Chondrocyte (in vitro differentiated cells): ENCODE data around the gene ADH5. TPM values are rescaled to one million over a fixed set of nuclear protein-coding genes. Genes with fewer than 3 reads are reported as not detected.

ENCODE experiments used
- DNase-seq: peaks from one replicate; pipeline ENCODE4 v3.0.0; 2021; ENCODE audit warnings: mixed read lengths, low spot score
- H3K27ac Mint-ChIP-seq: one replicate; pipeline ENCODE4 v1.8.0; 2021; ENCODE audit warnings: mild to moderate bottlenecking, moderate library complexity, mixed read lengths; ENCODE audit not compliant: unreplicated experiment
- H3K27me3 Mint-ChIP-seq: 2 replicates; pipeline ENCODE4 v1.8.0; 2021; ENCODE audit warnings: low read depth, mixed read lengths
- H3K36me3 Mint-ChIP-seq: 2 replicates; pipeline ENCODE4 v1.8.0; 2021; ENCODE audit warnings: low read depth, mixed read lengths
- H3K4me1 Mint-ChIP-seq: 2 replicates; pipeline ENCODE4 v1.8.0; 2021; ENCODE audit warnings: low read depth, mild to moderate bottlenecking, mixed read lengths
- H3K4me3 Mint-ChIP-seq: one replicate; pipeline ENCODE4 v1.8.0; 2021; ENCODE audit warnings: mild to moderate bottlenecking, moderate library complexity, mixed read lengths; ENCODE audit not compliant: unreplicated experiment
- H3K9me3 Mint-ChIP-seq: 2 replicates; pipeline ENCODE4 v1.8.0; 2021; ENCODE audit warnings: low read depth, mixed read lengths
- total RNA-seq: library from RNA; stranded (reverse); gene quantifications from 3 replicates; pipeline ENCODE4 v1.2.1, GENCODE V29; 2021
- TF ChIP-seq, protein P1 (sequence below): fragments of 200-600 bp; sonication (generic); IDR thresholded peaks from 2 replicates; pipeline ENCODE4 v1.5.0; 2021; ENCODE audit warnings: antibody characterized with exemption, mild to moderate bottlenecking, moderate library complexity

The ADH5 gene
- total RNA-seq, 1 donor from 2014 or later: 167 TPM

DNA sequence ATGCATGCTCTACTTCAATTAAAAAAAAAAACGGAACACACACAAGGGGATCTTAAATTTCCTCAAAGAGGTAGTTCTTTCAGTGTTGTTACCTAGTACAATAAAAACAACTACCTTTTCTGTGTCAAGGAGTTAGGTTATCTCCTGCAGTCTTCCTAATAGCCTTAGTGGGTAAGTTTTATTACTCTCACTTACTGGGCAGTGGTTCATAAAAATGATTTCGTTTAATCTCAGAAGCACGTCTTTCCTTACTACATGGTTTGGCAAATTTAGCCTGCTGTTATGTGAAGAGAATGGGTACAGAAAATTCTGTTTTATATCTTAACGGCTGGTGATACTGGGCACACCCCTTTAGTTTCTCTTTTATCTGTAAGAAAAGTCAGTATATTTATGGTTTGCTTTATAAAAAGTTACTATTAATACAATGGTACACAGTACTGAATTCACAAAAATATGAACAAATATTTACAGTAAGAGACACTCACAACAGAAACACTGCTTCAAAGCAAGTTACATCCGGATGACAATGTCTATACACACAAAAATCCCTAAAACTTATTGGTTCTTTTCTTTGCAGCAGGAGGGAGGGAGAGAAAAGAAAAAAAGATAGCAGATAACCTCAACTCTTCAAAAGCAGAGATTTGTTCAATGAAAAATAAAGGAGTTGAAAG, 8.8 kb downstream of the ADH5 start:
- Mint-ChIP-seq H3K27ac (no peak overlapping the region), H3K4me3 (no peak overlapping the region), H3K27me3 (no peaks in the 10 kb centered on the region), H3K36me3 (peaks cover 44% of the 10 kb centered on the region), H3K4me1 (peaks cover 5% of the 10 kb centered on the region), H3K9me3 (no peaks in the 10 kb centered on the region)
- TF ChIP-seq, protein P1, sequence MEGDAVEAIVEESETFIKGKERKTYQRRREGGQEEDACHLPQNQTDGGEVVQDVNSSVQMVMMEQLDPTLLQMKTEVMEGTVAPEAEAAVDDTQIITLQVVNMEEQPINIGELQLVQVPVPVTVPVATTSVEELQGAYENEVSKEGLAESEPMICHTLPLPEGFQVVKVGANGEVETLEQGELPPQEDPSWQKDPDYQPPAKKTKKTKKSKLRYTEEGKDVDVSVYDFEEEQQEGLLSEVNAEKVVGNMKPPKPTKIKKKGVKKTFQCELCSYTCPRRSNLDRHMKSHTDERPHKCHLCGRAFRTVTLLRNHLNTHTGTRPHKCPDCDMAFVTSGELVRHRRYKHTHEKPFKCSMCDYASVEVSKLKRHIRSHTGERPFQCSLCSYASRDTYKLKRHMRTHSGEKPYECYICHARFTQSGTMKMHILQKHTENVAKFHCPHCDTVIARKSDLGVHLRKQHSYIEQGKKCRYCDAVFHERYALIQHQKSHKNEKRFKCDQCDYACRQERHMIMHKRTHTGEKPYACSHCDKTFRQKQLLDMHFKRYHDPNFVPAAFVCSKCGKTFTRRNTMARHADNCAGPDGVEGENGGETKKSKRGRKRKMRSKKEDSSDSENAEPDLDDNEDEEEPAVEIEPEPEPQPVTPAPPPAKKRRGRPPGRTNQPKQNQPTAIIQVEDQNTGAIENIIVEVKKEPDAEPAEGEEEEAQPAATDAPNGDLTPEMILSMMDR: no peak
- DNase-seq: no peak

DNA sequence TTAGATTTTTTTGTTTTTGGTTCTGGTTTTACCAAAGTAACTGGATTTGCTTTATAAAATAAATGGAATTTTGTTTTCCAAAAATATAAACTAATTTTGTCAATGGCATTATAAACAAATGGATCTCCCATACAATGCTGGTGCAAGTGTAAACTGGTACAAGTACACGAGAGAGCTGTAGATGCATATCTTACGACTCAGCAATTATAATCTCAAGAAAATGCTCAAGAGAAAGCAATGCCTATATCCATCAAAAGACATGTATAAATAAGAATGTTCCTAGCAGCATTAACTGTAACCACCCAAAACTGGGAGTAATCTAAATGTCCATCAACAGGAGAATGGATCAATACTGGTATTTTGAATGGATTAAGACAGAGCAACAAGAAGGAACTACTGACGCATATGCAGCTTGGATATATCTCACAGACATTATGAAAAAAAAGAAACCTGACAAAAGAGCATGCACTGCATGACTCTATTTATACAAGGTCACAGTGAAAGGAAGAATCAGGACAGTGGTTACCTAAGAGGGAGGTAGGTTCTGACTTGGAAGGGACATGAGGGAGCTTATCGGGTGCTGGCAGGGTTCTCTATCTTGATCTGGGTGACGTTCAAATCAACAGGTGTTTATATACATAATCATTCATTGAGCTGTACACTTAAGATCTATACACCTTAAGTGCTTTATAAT, 9.5 kb downstream of the ADH5 start:
- no peak for DNase-seq
- Mint-ChIP-seq H3K27ac (no peak overlapping the region), H3K4me3 (no peak overlapping the region), H3K36me3 (peaks cover 46% of the 10 kb centered on the region), H3K4me1 (peaks cover 3% of the 10 kb centered on the region), H3K27me3 (no peaks in the 10 kb centered on the region), H3K9me3 (no peaks in the 10 kb centered on the region)
- TF ChIP-seq, protein P1: no peak

DNA sequence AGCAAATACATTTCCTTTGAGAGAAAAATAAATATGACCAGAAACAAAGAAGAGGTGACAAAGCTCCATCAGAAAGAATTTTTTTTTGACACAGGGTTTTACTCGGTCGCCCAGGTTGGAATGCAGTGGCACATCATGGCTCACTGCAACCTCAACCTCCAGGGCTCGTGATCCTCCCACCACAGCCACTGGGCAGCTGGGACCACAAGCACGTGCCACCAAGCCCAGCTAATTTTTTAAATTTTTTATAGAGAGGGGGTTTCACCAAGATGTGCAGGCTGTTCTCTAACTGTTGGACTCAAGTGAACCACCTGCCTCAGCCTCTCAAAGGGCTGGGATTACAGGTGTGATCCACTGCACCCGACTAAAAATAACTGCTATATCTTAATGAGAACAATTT, 10.3 kb downstream of the ADH5 start:
- TF ChIP-seq, protein P1: no peak
- peak overlapping the region; percentile 22 for H3K27ac Mint-ChIP-seq
- H3K27me3 Mint-ChIP-seq: no peaks in the 10 kb centered on the region
- H3K9me3 Mint-ChIP-seq: no peaks in the 10 kb centered on the region
- no peak overlapping the region for H3K4me3 Mint-ChIP-seq
- peaks cover 51% of the 10 kb centered on the region for H3K36me3 Mint-ChIP-seq
- no peak for DNase-seq
- H3K4me1 Mint-ChIP-seq: peaks cover 3% of the 10 kb centered on the region

DNA sequence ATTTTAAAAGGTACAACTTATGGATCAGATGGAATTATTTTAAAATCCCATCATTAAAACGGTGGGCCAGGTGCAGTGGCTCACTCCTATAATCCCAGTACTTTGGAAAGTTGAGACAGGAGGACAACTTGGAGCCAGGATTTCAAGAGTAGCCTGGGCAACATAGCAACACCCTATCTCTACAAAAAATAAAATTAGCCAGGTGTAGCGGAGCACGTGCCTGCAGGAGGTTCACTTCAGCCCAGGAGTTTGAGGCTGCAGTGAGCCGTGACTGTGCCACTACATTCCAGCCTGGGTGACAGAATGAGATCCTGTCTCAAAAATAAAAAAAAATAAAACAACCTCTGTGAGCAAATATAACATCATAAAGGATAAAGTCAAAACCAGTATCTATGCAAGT, 11.4 kb downstream of the ADH5 start:
- H3K4me1 Mint-ChIP-seq: peaks cover 3% of the 10 kb centered on the region
- no peak overlapping the region for H3K4me3 Mint-ChIP-seq
- TF ChIP-seq, protein P1: no peak
- no peaks in the 10 kb centered on the region for H3K27me3 Mint-ChIP-seq
- H3K27ac Mint-ChIP-seq: no peak overlapping the region
- peaks cover 57% of the 10 kb centered on the region for H3K36me3 Mint-ChIP-seq
- no peak for DNase-seq
- H3K9me3 Mint-ChIP-seq: no peaks in the 10 kb centered on the region

DNA sequence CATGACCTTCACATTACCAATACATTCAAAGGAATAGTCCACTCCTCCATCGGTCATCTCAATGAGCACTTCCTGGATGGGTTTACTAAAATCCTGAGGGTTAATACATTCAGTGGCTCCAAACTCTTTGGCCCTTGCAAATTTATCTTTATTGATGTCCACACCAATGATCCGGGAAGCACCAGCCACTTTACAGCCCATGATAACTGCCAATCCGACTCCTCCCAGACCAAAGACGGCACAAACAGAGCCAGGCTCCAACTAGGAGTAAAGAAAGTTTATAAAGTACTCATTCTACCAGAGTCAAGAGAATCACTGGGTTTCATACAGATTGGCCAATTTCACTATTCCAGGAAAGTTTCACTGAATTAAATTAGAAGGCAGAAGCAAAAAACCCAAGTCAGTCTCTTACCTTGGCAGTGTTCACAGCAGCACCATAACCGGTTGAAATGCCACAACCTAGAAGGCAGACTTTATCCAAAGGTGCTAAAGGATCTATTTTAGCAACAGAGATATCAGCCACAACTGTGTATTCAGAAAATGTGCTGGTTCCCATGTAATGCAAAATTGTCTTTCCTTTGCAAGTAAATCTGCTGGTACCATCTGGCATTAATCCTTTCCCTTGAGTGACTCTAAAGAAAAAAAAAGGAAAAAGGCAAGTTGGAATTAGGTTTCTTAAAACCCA, 12.2 kb downstream of the ADH5 start:
- no peak for DNase-seq
- Mint-ChIP-seq H3K4me3 (no peak overlapping the region), H3K9me3 (no peaks in the 10 kb centered on the region), H3K27me3 (no peaks in the 10 kb centered on the region), H3K4me1 (no peaks in the 10 kb centered on the region), H3K27ac (no peak overlapping the region), H3K36me3 (peaks cover 55% of the 10 kb centered on the region)
- TF ChIP-seq, protein P1: no peak
